ENCODE results near the gene SMIM32. TPM values are rescaled to one million over a fixed set of nuclear protein-coding genes. Genes with fewer than 3 reads are reported as not detected.

SMIM32 gene
- total and polyA plus RNA-seq, 4 donors: 0.02 TPM; not detected in 3

- 78% methylated on average over 10 of the region's 10 CpGs for WGBS
- Histone ChIP-seq H3K36me3 (ENCODE audit: control insufficient read depth in 4 of 4, insufficient read depth in 3 of 4, low read depth in 1 of 4, low read length in 3 of 4) (no peaks in the 10 kb centered on the region), H3K4me3 (ENCODE audit: low read depth in 1 of 3, low read length in 3 of 3) (no peak overlapping the region), H3K27me3 (ENCODE audit: control insufficient read depth in 4 of 4, insufficient read depth in 4 of 4, low read length in 3 of 4) (peaks cover 0 to 5% (median 0%) of the 10 kb centered on the region in 4 donors), H3K9ac (ENCODE audit: low read depth in 1 of 2, low read length in 2 of 2) (no peak overlapping the region), H3K9me3 (ENCODE audit: control insufficient read depth in 4 of 4, low read length in 3 of 4) (no peaks in the 10 kb centered on the region), H3K4me1 (ENCODE audit: control insufficient read depth in 4 of 4, insufficient read depth in 4 of 4, low read length in 3 of 4) (no peaks in the 10 kb centered on the region), H3K27ac (ENCODE audit: low read depth in 1 of 2, low read length in 2 of 2) (no peak overlapping the region)
- TF ChIP-seq RAD21 (IDR thresholded peaks at IDR 0.05): no peak
- TF ChIP-seq SP1 (IDR thresholded peaks at IDR 0.05): no peak
- no peak for TF ChIP-seq GABPA (IDR thresholded peaks at IDR 0.05 in 1 of 2, conservative IDR thresholded peaks at IDR 0.05 in 1 of 2)
- no peak for TF ChIP-seq RXRA (IDR thresholded peaks at IDR 0.05)
- TF ChIP-seq CTCF (IDR thresholded peaks at IDR 0.05; ENCODE audit: low read depth, low read length, missing input control): no peak
- no peak for TF ChIP-seq TAF1 (conservative IDR thresholded peaks at IDR 0.05)
- no peak for TF ChIP-seq FOXA2 (IDR thresholded peaks at IDR 0.05)
- TF ChIP-seq YY1 (IDR thresholded peaks at IDR 0.05): no peak
- no peak for TF ChIP-seq HNF4G (IDR thresholded peaks at IDR 0.05)
- TF ChIP-seq NR2F2 (IDR thresholded peaks at IDR 0.05): no peak
- no peak for TF ChIP-seq MAX (IDR thresholded peaks at IDR 0.05)
- TF ChIP-seq HNF4A (conservative IDR thresholded peaks at IDR 0.05): no peak
- TF ChIP-seq FOXA1 (IDR thresholded peaks at IDR 0.05): no peak
- no peak for TF ChIP-seq REST (IDR thresholded peaks at IDR 0.05)
- TF ChIP-seq ATF3 (IDR thresholded peaks at IDR 0.05): no peak
- TF ChIP-seq JUND (IDR thresholded peaks at IDR 0.05): no peak
- TF ChIP-seq EGR1 (IDR thresholded peaks at IDR 0.05; ENCODE audit: low read depth in 2 of 2): no peak
- TF ChIP-seq ZBTB33 (IDR thresholded peaks at IDR 0.05): no peak
- DNase-seq (ENCODE audit: low spot score): no peak
Observed at GRCh38 chr5:136211282-136212040, 18.5 kb upstream of the SMIM32 start.
